H9 (cell line): ENCODE data around the gene JAG1. TPM values are rescaled to one million over a fixed set of nuclear protein-coding genes. Genes with fewer than 3 reads are reported as not detected.

Source experiments
- DNase-seq: peaks from one replicate; pipeline ENCODE4 v3.0.0-alpha.2; 2017
- H2AFZ ChIP-seq: one replicate; pipeline ENCODE4 v1.6.1; 2013; ENCODE audit warnings: mild to moderate bottlenecking, low read length, control low read depth, moderate library complexity
- H2AK5ac ChIP-seq: 2 replicates; pipeline ENCODE4 v1.6.1; 2013; ENCODE audit warnings: low read length, control low read depth, mixed read lengths; ENCODE audit not compliant: insufficient read length
- H2BK120ac ChIP-seq: one replicate; pipeline ENCODE4 v1.6.1; 2013; ENCODE audit warnings: low read depth, mild to moderate bottlenecking, low read length, control low read depth, inconsistent platforms; ENCODE audit not compliant: poor library complexity, severe bottlenecking
- H2BK12ac ChIP-seq: 2 replicates; pipeline ENCODE4 v1.6.1; 2013; ENCODE audit warnings: low read length, control low read depth, mixed read lengths, low read depth; ENCODE audit not compliant: insufficient read length
- H2BK15ac ChIP-seq: 2 replicates; pipeline ENCODE4 v1.6.1; 2013; ENCODE audit warnings: low read depth, low read length, control low read depth
- H2BK20ac ChIP-seq: one replicate; pipeline ENCODE4 v1.6.1; 2013; ENCODE audit warnings: low read depth, mild to moderate bottlenecking, low read length, control low read depth, inconsistent platforms; ENCODE audit not compliant: poor library complexity, severe bottlenecking
- H2BK5ac ChIP-seq: 2 replicates; pipeline ENCODE4 v1.6.1; 2013; ENCODE audit warnings: low read length, control low read depth, mixed read lengths; ENCODE audit not compliant: insufficient read length
- H3K14ac ChIP-seq: 2 replicates; pipeline ENCODE4 v1.6.1; 2013; ENCODE audit warnings: low read length, control low read depth; ENCODE audit not compliant: insufficient read depth
- H3K18ac ChIP-seq: 2 replicates; pipeline ENCODE4 v1.6.1; 2013; ENCODE audit warnings: low read depth, mild to moderate bottlenecking, mixed read lengths, low read length, control low read depth; ENCODE audit not compliant: insufficient read length
- H3K23ac ChIP-seq: 2 replicates; pipeline ENCODE4 v1.6.1; 2013; ENCODE audit warnings: low read length, control low read depth, mixed read lengths, low read depth; ENCODE audit not compliant: insufficient read length
- H3K23me2 ChIP-seq: 2 replicates; pipeline ENCODE4 v1.6.1; 2013; ENCODE audit warnings: low read depth, mild to moderate bottlenecking, mixed read lengths, low read length, control low read depth; ENCODE audit not compliant: insufficient read length, poor library complexity, severe bottlenecking
- H3K27ac ChIP-seq: 2 replicates; pipeline ENCODE4 v1.5.1; 2013; ENCODE audit warnings: low read length, control low read depth, mixed read lengths, low read depth; ENCODE audit not compliant: insufficient read length
- H3K27me3 ChIP-seq: 2 replicates; pipeline ENCODE4 v1.6.1; 2013; ENCODE audit warnings: low read length, control low read depth, inconsistent platforms; ENCODE audit not compliant: insufficient read depth
- H3K4ac ChIP-seq: 2 replicates; pipeline ENCODE4 v1.6.1; 2013; ENCODE audit warnings: low read depth, mild to moderate bottlenecking, control low read depth, inconsistent platforms, low read length, moderate library complexity
- H3K4me1 ChIP-seq: 2 replicates; pipeline ENCODE4 v1.6.1; 2013; ENCODE audit warnings: low read length, control low read depth, inconsistent platforms; ENCODE audit not compliant: insufficient read depth
- H3K4me2 ChIP-seq: 2 replicates; pipeline ENCODE4 v1.6.1; 2013; ENCODE audit warnings: low read length, control low read depth, mixed read lengths; ENCODE audit not compliant: insufficient read length, insufficient read depth
- H3K56ac ChIP-seq: 2 replicates; pipeline ENCODE4 v1.6.1; 2013; ENCODE audit warnings: low read depth, mild to moderate bottlenecking, mixed read lengths, low read length, control low read depth; ENCODE audit not compliant: insufficient read length
- H3K79me1 ChIP-seq: 2 replicates; pipeline ENCODE4 v1.6.1; 2013; ENCODE audit warnings: low read depth, mild to moderate bottlenecking, moderate library complexity, low read length, control low read depth, inconsistent platforms; ENCODE audit not compliant: insufficient read depth, poor library complexity, severe bottlenecking
- H3K79me2 ChIP-seq: 2 replicates; pipeline ENCODE4 v1.6.1; 2013; ENCODE audit warnings: low read length, control low read depth, inconsistent platforms; ENCODE audit not compliant: insufficient read depth
- H3K9ac ChIP-seq: 2 replicates; pipeline ENCODE4 v1.6.1; 2013; ENCODE audit warnings: low read length, control low read depth, mixed read lengths; ENCODE audit not compliant: insufficient read length; ENCODE audit errors: extremely low read depth
- H3K9me3 ChIP-seq: one replicate; pipeline ENCODE4 v1.6.1; 2013; ENCODE audit warnings: low read depth, low read length, inconsistent platforms; ENCODE audit not compliant: control insufficient read depth
- H3T11ph ChIP-seq: one replicate; pipeline ENCODE4 v1.6.1; 2013; ENCODE audit warnings: mild to moderate bottlenecking, low read length, control low read depth, inconsistent platforms
- H4K20me1 ChIP-seq: one replicate; pipeline ENCODE4 v1.6.1; 2013; ENCODE audit not compliant: control insufficient read depth, insufficient read length, insufficient read depth
- H4K5ac ChIP-seq: 2 replicates; pipeline ENCODE4 v1.6.1; 2013; ENCODE audit warnings: low read depth, mild to moderate bottlenecking, mixed read lengths, low read length, control low read depth; ENCODE audit not compliant: insufficient read length
- H4K8ac ChIP-seq: replicated peaks from 2 replicates; pipeline ENCODE4 v1.6.1; 2013; ENCODE audit warnings: low read length, control low read depth, mixed read lengths, low read depth; ENCODE audit not compliant: insufficient read length
- H4K91ac ChIP-seq: 2 replicates; pipeline ENCODE4 v1.6.1; 2013; ENCODE audit warnings: low read depth, mild to moderate bottlenecking, moderate library complexity, mixed read lengths, low read length, control low read depth; ENCODE audit not compliant: insufficient read length
- H3K27ac Mint-ChIP-seq, 3 experiments: 2 replicates in 2 of 3; 3 replicates in 1 of 3; pipeline ENCODE4 v1.8.0; 2020 to 2021; ENCODE audit warnings: mixed read lengths in 3 of 3, mild to moderate bottlenecking in 1 of 3, moderate library complexity in 1 of 3
- H3K27me3 Mint-ChIP-seq: 2 replicates; pipeline ENCODE4 v1.8.0; 2021; ENCODE audit warnings: low read depth, mild to moderate bottlenecking, moderate library complexity, mixed read lengths
- H3K36me3 Mint-ChIP-seq, 3 experiments: 2 replicates in 2 of 3; 3 replicates in 1 of 3; pipeline ENCODE4 v1.8.0; 2020 to 2021; ENCODE audit warnings: low read depth in 3 of 3, mixed read lengths in 3 of 3; ENCODE audit not compliant: insufficient read depth in 1 of 3
- H3K4me1 Mint-ChIP-seq, 2 experiments: 2 replicates each; pipeline ENCODE4 v1.8.0; 2020; ENCODE audit warnings: mixed read lengths in 2 of 2
- H3K4me3 Mint-ChIP-seq, 2 experiments: 2 replicates in 1 of 2; 3 replicates in 1 of 2; pipeline ENCODE4 v1.8.0; 2020 to 2021; ENCODE audit warnings: mild to moderate bottlenecking in 2 of 2, mixed read lengths in 2 of 2, moderate library complexity in 1 of 2
- H3K9me3 Mint-ChIP-seq, 2 experiments: 2 replicates in 1 of 2; 3 replicates in 1 of 2; pipeline ENCODE4 v1.8.0; 2020; ENCODE audit warnings: mild to moderate bottlenecking in 2 of 2, mixed read lengths in 2 of 2, moderate library complexity in 1 of 2
- WGBS: extraction: QIAGEN DNeasy Blood & Tissue Kit; methylation state at CpG from one replicate; pipeline ENCODE4 v1.1.7; 2013; ENCODE audit warnings: missing lambda C conversion rate, low lambda C conversion rate, mixed read lengths; ENCODE audit not compliant: insufficient read length; ENCODE audit errors: extremely low coverage; 5-methylcytosine and 5-hydroxymethylcytosine counted together
- total RNA-seq: library from RNA; stranded (reverse); gene quantifications from 2 replicates; pipeline ENCODE4 v1.2.1, GENCODE V29; 2021
- TF ChIP-seq, protein P1 (sequence below): fragments of 200-600 bp; sonication (generic); conservative IDR thresholded peaks from 3 replicates; pipeline ENCODE4 v1.8.0; 2021; ENCODE audit warnings: antibody characterized with exemption, mild to moderate bottlenecking

The JAG1 gene
- total RNA-seq, 1 experiment from 2014 or later: 58.1 TPM

DNA sequence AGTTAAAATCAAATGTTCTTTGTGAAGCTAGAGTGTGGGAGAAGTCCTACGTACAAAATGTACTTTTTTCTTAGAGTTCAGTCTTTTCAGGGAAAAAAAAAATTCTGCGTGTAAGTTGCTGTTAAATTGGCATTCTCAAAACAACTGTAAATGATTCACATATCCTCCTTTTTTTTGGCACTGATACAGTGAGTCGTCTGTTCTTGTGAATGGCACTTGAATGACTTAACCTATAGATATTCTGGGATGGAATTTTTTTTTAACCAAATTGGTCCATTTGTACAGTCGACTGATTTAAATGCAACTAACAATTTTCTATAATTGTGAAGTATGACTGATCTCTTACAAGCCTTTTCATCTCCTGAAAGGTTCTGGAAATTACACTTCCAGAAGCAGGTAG, 5.5 kb upstream of the JAG1 start:
- H3K4ac ChIP-seq: no peak overlapping the region
- no peak overlapping the region for H3K56ac ChIP-seq
- no peak overlapping the region for H4K91ac ChIP-seq
- no peak overlapping the region for H4K5ac ChIP-seq
- Mint-ChIP-seq H3K36me3 (no peaks in the 10 kb centered on the region; a peak in 2 of 7 replicates), H3K4me1 (peaks cover 13 to 19% of the 10 kb centered on the region in 2 experiments), H3K9me3 (no peaks in the 10 kb centered on the region; a peak in 1 of 5 replicates), H3K4me3 (no peak overlapping the region), H3K27ac (no peak overlapping the region), H3K27me3 (no peaks in the 10 kb centered on the region)
- peaks cover 4% of the 10 kb centered on the region for H3K23me2 ChIP-seq
- H3K23ac ChIP-seq: no peak overlapping the region
- no peak overlapping the region for H3K14ac ChIP-seq
- no peaks in the 10 kb centered on the region for H3K27me3 ChIP-seq
- H2BK5ac ChIP-seq: no peak overlapping the region
- H3K18ac ChIP-seq: no peak overlapping the region
- no peak overlapping the region for H2BK120ac ChIP-seq
- H2AFZ ChIP-seq: no peak overlapping the region
- no peak overlapping the region for H4K8ac ChIP-seq
- no peak overlapping the region for H3K27ac ChIP-seq
- H3T11ph ChIP-seq: no peak overlapping the region
- no peak overlapping the region for H3K9ac ChIP-seq
- no peak overlapping the region for H3K4me2 ChIP-seq
- DNase-seq: no peak
- H2BK20ac ChIP-seq: no peak overlapping the region
- H4K20me1 ChIP-seq: no peaks in the 10 kb centered on the region
- no peaks in the 10 kb centered on the region for H3K79me2 ChIP-seq
- H3K79me1 ChIP-seq: no peaks in the 10 kb centered on the region
- TF ChIP-seq, protein P1, sequence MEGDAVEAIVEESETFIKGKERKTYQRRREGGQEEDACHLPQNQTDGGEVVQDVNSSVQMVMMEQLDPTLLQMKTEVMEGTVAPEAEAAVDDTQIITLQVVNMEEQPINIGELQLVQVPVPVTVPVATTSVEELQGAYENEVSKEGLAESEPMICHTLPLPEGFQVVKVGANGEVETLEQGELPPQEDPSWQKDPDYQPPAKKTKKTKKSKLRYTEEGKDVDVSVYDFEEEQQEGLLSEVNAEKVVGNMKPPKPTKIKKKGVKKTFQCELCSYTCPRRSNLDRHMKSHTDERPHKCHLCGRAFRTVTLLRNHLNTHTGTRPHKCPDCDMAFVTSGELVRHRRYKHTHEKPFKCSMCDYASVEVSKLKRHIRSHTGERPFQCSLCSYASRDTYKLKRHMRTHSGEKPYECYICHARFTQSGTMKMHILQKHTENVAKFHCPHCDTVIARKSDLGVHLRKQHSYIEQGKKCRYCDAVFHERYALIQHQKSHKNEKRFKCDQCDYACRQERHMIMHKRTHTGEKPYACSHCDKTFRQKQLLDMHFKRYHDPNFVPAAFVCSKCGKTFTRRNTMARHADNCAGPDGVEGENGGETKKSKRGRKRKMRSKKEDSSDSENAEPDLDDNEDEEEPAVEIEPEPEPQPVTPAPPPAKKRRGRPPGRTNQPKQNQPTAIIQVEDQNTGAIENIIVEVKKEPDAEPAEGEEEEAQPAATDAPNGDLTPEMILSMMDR: no peak
- no peak overlapping the region for H2BK15ac ChIP-seq
- peaks cover 2% of the 10 kb centered on the region; the same call in 1 of the 2 replicates for H3K4me1 ChIP-seq
- no peak overlapping the region for H2AK5ac ChIP-seq
- WGBS: no CpG with 5 or more reads among the region's 4 CpGs
- H2BK12ac ChIP-seq: no peak overlapping the region
- H3K9me3 ChIP-seq: no peaks in the 10 kb centered on the region
